ENCODE results near the gene SIGLEC14.

DNA sequence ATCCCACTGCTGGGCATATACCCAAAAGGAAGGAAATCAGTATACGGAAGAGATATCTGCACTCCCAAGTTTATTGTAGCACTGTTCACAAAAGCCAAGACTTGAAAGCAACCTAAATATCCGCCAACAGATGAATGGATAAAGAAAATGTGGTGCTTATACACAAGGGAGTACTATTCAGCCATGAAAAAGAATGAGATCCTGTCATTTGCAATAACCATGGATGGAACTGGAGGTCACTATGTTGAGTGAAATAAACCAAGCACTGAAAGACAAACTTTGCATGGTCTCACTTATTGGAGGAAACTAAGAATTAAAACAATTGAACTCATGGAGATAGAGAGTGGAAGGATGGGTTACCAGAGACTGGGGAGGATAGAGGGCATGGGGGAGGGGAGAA lies 6.5 kb upstream of the SIGLEC14 start:
- no peak for TF ChIP-seq POLR2A (IDR thresholded peaks at IDR 0.05; ENCODE audit: low read depth, low read length)
- TF ChIP-seq POLR2AphosphoS5 (IDR thresholded peaks at IDR 0.05; ENCODE audit: low read depth, low read length), result no peak
